HTR-8/SVneo (cell line): ENCODE measurements around the gene FAM180A.
"Not testable (repeated sequence)": the region's sequence is repeated elsewhere in the genome, so short reads cannot be mapped to it uniquely, and the experiment has no call there.

Experiments used
- DNase-seq: peaks from one replicate; pipeline ENCODE4 v3.0.0; 2011; ENCODE audit warnings: low spot score, mixed read lengths; ENCODE audit not compliant: insufficient read length
- FAIRE-seq: peaks from 2 replicates; lab custom pipeline; 2011; peaks lifted over from hg19 to GRCh38; lab: Jason Lieb, UNC

Gene FAM180A

DNA sequence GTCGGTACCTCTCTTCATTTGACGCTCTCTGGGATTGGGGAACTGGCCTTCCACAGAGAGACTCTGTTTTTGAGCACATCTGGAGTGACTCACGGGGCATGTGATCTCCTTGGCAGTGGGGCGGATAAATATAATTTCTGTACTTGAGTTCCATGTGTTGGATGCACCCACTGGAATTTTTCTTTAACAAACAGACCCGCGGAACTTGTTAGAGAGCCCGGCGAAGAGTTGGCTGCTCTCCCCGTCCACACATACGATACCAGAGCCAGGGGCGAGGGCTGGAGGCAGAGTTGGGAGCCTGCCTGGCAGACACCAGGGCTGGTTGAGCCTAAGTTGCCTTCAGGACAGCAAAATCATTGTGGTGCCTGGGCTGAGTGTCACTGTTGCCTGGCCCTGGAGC, at the start of gene FAM180A:
Gene FAM180A (minus strand): TSS at position 44 of the 400 bp plus-strand sequence. CDS start 233 bp downstream, outside the sequence.
- no peak for FAIRE-seq
- DNase-seq = no peak

DNA sequence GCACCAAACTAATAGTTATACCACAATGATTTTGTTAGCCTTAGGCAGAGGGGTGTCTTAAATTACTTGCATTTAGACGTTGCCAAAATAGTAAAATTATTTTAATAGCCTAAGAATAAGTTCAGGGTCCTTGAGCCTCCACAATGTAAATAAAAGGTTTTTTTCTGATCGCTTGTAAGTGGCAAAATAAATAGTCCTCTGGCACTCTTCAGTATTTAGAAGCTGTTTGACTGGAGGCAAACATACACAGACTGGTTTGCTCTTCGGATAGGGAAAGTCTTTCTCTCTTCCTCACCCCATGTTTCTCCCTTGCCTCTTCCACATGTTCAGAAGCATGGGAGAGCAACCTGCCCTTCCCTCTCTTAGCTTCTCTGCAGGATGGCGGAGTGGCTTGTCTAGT, 49.5 kb upstream of the FAM180A start:
- DNase-seq = no peak
- FAIRE-seq = no peak

DNA sequence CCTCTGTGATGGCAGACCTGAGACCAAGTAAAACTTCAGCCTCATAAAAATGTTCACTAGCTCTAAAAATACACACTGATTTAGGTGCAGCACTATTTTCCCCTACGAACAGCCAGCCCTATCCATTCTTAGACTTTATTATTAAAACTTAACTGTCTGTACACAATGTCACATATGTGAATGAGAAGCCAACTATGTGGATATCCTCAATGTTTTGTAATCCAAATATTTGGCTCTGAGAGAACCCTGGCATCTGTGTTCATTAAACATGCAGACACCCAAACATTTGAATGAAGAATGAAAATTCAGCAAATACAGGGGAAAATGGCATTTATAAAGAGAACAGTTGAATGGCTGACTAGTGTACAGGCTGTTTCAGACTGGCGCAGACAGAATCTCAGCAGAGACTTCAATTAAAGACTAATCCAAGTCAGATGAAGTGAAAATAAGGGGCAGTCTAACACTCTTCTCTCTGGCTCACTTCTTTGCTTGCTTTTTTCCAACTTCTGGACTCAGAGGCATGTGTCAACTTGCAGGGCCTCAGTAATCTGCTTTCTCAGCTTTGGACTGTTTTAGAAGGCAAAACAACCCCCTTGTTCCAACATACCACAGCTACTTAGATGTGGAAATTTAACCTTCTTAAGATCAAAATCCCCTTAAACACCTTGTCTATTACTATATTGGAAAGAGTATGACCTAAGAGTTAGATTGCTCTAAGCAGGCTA, 47.4 kb upstream of the FAM180A start:
- no peak for DNase-seq
- FAIRE-seq = no peak

DNA sequence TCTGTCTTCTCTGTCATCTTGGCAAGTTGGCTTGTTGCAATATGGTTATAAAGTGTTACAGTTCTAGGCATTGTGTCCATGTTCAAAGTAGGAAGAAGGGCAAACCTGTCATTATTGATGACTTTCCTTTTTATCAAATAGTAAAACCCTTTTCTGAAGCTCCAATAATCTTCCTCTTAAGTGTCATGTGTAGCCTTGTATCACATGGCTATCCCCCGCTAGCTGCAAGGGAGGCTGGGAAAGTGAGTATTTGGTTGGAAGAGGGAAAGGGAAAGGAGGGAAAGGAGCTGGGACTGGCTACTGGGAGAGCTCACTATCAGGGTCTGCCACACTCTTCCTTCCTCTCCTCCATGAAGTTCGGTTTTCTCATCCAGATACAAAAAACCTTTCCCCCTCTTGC, 45.2 kb upstream of the FAM180A start:
- FAIRE-seq = no peak
- no peak for DNase-seq

DNA sequence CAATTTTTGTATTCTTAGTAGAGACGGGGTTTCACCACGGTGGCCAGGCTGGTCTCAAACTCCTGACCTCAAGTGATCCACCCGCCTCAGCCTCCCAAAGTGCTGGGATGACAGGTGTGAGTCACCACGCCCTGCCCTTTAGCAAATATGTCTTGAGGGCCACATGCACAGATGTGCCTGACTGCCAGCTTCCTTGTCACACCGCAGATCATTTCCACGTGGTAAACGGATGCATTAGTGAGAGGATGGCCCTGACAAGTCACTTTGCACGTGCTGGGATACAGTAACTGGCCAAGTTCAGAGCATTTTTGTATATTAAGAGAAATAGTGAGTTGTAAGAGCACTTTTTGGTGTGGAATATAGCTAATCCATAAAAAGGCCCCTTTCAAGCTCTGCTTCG, 44.3 kb upstream of the FAM180A start:
- no peak for FAIRE-seq
- no peak for DNase-seq

DNA sequence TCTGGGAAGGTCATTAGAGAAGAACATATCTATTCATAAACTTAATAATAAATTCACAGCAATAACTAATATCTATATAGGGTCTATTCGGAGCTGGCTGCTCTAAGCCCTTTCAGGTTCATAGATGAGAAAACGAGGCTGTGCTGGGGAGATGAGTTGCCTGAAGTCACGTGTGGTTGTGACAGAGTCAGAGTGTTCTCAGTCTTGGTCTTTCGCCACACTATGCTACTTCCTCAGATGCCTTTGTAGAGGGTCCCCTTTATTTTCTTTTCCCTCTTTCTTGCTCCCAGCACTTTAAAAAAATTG, 43.7 kb upstream of the FAM180A start:
- FAIRE-seq = no peak

DNA sequence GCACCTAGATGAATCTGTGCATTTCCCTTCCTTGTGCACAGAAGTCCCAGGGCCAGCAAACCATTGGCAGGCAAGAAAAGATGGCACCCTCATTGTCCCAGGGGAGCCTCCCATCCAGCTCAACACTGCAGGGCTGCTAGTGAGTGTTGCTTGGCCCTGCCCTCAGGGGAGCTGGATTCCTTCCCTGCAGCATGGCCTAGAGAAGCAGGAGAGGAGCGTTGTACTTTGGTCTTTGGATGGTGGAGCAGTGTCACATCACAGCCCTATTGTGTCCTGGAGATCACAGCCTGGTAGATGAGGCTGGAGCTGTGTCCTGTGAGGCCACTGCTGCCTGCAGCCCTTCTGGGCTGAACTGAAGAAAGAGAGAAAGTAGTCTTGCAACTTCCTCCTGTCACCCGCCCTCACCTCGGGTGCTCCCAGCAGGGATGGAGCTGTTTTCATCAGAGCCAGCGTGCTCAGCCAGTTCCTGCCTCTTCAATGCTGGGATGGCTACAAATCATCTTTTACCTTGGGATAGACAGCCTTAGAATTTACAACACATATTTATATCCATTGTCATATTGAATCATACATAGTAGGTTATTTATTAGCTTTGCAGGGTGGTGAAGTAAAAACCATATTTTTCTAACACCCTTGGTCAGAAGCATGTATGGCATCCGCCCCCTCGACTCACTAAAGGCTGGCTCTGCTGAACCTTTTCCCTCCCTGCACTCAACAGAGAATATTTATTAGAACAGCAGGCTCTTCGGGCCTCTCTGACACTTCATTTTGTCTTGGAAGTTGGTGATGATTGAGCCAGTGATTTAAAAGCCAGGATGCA, 43.1 kb upstream of the FAM180A start:
- FAIRE-seq (no peak), DNase-seq (no peak)

More for the DNA sequence above, 43.7 kb upstream of the FAM180A start:
- DNase-seq = no peak

DNA sequence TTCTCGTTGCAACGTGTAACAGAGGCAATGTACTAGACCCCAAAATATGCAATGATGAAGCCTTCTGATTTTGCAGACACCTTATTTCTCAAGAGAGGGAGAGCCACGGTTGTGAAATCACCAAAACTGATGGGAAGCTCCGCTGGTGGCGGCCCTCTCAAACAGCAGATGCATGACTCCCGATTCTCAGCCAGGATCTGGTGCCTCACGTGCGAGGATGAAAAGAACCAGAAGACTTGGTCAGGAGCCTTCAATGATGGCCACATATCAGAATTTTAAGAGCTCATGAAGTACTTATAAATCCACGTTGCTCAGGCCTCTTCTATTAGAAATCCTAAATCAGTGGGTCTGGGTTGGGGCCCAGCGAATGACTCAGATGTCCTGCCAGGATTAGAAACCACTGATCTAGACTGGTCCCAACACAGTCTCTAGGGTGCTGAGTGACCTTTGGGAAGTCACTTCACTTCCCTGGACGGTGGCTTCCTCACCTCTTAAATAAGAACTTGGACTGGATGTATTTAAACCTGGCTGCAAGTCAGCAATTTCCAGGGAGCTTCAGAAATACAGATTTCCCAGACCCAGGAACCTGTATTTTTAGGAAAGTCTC, 41.9 kb upstream of the FAM180A start:
- DNase-seq (no peak), FAIRE-seq (no peak)

DNA sequence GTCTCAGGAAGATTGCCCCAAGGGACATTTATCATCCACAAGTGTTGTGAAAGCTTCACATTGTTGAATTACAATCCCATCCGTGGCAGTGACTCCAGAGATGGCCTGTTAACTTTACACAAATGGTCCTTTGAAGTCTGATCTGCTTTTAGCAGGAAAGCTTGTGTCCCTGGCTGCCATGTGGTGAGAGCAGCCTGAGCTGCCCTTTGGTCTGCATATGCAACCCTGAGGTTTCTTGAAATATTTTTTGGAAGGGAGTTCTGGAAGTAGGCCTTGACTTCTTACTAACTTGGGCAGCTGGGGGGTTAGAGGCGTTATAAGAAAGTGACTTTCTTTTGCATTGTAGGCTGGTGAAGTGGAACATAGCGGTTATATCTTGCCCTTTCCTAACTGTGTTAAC, 41.3 kb upstream of the FAM180A start:
- FAIRE-seq = no peak
- no peak for DNase-seq

DNA sequence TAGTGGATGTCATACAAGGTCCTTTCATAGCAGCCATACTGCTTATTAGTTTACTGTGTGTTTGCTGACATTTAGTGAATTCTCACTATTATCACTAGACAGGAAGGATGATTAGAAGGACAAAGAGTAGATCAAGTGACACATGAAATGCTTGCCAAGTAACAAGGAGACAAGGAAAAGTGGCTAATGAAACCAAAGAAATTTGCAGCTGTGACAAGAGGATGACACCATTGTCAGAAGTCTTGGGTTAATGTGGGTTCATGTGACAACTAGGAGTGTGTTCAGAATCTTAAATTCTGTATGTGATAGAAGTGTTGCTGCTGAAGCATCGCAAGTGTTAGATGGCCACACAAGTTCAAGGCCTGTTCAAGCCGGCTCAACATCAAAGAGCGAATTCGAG, 40.8 kb upstream of the FAM180A start:
- DNase-seq = no peak
- FAIRE-seq = no peak

DNA sequence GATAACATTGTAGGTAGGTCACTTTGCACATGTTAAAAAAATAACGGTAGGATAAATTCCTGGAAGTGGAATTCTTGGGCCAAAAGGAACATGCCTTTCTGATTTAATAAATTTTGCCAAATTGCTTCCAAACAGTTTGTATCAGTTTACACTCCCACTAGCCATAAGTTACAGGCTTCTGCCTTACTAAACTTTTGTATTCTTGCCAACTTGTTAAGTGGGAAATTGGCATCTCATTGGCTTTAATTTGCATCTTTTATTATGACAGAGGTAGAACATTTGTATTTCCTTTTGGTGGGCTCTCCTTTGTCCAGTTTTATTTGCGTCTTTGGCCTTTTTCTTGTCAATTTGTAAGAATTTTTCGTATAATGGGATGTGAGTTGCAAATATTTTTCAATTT, 38.3 kb upstream of the FAM180A start:
- FAIRE-seq (no peak), DNase-seq (no peak)

DNA sequence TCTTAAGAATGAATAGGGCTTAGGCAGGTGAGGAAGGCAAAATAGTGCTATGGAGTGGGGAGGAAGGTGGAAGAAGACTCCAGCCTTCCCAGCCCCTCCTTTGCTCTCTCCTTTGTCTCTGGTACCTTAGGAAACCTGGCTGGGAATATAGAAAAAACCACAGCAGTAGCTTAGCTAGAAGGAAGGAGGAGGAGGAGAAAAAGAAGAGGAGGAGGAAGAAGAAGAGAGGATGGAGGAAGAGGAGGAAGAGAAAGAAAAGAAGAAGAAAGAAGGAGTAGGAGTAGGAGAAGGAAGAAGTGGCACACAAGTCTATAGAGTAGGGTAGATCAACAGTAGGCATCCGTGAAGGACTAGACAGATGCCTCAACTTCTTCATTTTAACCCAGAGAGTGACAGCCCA, 36.5 kb upstream of the FAM180A start:
- no peak for FAIRE-seq
- DNase-seq = no peak

DNA sequence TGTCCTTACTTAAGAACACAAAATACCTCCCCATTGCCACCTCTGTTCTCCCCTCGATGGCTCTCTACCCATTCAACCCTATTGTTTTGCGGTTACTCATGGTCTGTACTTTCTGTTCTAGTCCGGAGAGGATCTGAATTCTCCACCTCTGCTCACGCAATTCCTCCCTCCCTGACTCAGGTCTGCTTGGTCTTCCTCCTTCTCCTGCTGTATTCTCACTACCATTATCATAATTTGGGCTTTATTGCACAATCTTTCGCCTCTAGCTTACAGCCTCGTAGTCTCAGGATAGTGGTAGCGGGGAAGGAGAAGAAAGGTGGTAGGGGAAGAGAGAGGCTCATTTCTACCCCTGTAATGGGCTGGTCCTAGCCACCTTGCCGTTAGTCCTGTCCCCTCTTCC, 35.4 kb upstream of the FAM180A start:
- DNase-seq (no peak), FAIRE-seq (no peak)

DNA sequence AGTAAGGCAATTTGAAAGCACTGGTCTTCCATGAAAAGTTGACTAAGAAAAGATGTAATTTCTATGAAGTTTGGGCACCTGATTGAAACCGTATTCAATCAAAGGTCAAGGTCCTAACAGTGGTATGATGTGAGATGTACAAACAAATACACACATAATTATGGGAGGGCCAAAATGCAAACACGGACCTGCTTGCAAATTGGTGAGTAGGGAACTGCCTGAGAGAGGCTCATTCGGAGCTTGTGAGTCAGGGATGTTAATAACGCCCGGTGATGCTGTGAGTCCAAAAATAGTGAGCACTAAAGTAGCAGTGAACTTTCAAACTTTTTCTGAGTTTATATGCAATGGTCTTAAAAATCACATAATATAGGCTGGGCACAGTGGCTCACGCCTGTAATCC, 34.2 kb upstream of the FAM180A start:
- DNase-seq (no peak), FAIRE-seq (no peak)

DNA sequence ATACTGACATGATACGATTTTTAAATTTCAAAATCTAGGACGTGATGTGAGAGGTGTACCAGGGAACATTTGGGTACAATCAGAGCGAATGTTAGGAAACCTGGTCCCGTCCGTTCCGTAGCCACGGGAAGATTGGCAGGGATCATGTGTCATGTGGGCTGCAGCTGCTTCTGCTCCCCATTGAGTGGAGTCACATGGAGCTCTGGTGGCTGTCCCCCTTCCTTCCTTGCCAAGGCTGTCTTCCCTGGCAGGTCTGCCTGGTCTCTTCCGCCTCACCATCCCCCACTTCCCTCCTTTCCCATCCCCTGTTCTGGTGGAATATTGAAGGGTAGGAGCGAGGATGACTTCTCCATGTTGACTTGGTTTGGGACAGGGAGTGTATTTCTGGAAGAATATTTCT, 33.8 kb upstream of the FAM180A start:
- no peak for DNase-seq
- no peak for FAIRE-seq

DNA sequence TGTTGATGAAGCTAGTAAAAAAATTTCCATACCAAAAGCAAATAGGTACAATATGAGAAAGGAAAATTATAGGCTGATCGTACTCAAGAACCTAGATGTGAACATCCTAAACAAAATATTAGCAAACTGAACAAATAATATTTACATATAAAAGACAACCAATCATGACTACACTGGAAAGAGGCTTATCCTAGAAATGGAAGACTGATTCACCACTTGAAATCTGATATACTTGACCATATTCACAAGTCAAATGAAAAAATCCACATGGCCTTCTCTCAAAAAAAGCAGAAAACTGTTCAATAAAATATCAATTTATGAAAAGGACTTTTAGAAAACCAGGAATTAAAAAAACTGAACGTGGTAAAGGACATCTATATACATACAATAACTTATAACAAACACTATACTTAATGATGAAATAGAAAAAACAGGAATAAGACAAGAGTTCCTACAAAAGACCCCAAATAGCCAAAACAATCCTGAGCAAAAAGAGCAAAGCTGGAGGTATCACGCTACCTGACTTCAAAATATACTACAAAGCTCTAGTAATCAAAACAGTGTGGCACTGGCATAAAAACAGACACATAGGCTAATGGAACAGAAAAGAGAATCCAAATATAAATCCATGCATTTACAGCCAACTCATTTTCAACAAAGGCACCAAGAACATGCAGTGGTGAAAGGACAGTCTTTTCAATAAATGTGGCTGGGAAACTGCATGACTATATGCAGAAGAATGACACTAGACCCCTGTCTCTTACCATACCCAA, 29.2 kb upstream of the FAM180A start:
- FAIRE-seq = no peak
- no peak for DNase-seq

DNA sequence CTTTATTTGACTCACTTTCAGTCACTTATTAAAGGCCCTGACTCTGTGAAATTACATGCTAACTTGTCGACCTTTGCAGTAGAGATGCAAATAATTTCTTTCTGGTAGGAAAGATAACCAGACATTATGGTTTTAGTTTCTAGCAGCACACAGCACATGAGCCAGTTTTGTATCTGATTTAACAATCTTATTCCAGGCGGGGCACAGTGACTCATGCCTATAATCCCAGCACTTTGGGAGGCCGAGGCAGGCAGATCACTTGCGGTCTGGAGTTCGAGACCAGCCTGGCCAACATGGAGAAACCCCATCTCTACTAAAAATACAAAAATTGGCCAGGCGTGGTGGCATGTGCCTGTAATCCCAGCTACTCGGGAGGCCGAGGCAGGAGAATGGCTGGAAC, 27.3 kb upstream of the FAM180A start:
- not testable (repeated sequence) for DNase-seq, FAIRE-seq

DNA sequence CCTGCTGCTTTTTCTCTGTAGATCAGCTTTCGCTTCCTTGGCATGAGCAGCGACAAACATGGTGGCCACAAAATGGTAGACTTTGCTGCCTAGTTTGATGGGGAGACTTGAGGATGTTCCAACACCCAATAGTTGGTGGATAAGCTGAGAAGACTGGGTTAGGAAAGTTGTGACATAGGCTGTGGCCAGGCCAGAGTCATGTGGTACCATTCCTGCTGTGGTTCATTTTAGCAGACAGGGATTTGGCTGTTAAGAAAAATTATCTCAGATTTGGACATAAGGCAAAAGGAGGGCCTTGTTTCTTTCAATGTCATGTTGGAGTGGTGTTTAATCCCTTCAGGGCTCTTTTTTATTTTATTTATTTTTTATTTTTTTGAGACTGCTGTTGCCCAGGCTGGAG, 26.6 kb upstream of the FAM180A start:
- DNase-seq (no peak), FAIRE-seq (no peak)

DNA sequence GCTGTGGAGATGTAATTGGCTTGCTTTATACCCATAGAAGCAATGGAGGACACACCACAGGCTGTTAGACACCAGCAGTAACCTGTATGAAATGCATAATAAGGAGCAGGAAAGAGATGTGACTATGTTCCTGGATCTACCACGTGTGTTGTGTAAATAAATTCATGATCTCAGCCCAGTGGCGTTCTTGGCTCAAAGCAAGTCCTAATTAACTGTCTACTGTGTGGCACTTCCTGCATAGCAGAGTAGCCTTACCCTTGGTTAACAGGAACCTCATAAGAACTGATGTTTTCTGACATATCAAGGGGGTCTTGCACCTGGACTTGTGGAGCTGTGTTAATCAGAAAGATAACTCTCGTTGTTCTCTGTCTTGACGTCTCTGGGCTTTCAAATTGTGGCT, 25.7 kb upstream of the FAM180A start:
- DNase-seq = no peak
- FAIRE-seq = no peak

DNA sequence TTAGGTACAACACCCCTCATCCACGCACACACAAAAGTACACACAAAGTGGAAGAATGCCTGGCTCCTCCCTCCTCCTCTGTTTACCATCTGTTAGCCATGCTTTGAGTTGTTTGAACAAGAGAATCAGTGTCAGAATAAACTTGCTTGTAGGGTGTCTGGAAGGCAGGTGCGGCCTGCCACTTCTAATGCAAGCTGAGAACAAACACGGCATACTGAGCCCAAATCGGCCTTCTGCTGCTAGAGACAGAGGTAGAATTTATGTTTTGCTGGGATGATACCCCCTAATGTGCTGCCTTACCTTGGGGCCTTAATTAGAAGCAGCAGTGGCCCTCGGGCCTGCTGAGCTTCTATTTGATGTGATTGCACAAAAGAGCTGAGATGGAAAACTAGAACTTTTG, 24.9 kb upstream of the FAM180A start:
- DNase-seq = no peak
- FAIRE-seq = no peak
